Superior temporal gyrus (tissue), 1 donor: ENCODE measurements around the gene BMPR1B.
"Not testable (repeated sequence)": the region's sequence is repeated elsewhere in the genome, so short reads cannot be mapped to it uniquely, and the experiment has no call there.

Source experiments
- DNase-seq: peaks from one replicate; pipeline ENCODE4 v3.0.0-alpha.2; 2016; ENCODE audit errors: extremely low spot score

The BMPR1B gene

DNA sequence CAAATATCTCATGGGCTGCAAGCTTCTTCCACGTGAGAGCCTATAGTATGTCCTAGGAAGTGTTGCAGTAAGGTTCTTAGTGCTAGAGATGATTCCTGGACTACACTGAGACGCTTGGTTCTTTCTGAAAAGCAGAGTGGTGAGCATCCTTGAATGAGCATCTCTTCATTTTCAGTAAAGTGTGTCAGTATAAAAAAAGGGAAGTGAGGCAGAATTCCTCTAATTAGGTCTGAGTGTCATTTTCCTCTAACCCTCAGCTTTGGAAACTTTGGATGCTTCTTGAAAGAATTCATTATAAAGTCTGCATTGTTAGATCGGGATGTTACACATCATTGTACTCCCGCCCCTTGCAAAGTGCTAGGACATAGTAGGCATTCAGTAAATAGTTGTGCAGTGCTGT, 5.2 kb downstream of the BMPR1B start:
- no peak for DNase-seq

DNA sequence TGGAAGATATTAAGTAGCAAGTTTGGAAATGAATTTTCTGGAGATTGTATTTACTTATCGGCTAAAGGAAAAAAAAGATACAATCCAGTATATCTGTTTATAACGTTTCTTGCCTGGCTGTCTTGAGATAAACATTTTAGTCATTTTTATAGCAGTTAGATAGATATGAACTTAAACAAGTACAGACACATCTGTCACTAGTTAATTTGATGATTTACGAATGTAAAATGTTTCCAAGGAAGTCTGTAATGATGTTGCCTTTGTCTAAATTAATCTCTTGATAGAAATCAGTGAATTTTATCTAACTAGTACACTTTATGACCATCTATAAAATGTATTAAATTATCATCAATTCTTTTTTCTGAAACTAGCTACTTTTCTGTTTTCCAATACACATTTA, 5.7 kb downstream of the BMPR1B start:
- DNase-seq, result no peak

DNA sequence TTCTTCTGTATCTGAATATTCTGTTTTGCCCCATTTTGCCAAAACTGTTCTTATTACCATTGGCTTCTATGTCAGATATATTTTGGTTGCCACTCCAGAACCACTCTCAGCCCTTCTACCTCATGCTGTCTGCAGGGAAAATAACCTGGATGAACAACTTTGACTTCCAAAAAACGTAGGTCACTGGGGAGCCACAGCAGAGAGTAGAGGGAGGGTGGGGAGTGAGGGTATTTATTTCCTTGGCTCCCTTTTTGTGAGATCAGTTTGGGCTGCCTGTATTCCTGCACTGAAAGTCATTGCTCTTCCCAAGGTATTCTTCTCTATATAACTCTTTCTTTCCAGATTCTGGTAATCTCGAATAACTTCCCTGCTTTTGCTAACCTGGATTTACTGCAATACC, 6.3 kb downstream of the BMPR1B start:
- no peak for DNase-seq

DNA sequence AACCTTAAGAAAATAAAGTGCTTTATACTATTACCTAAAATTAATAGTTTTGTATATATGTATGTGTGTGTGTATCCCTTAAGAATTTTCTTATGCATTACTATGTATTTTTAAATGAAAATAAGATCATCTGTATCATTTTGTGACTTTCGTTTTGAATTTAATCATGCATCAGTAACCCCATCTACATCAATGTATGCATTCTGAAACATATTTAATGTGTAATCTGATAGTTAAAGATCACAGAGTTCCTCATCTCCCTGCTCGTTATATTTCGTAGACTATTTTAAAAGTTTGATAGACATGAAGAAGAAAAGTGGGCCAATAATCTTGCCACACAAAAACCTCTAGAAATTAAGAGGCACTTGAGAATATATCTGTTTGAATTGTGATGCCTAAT, 7.4 kb downstream of the BMPR1B start:
- DNase-seq, result no peak

DNA sequence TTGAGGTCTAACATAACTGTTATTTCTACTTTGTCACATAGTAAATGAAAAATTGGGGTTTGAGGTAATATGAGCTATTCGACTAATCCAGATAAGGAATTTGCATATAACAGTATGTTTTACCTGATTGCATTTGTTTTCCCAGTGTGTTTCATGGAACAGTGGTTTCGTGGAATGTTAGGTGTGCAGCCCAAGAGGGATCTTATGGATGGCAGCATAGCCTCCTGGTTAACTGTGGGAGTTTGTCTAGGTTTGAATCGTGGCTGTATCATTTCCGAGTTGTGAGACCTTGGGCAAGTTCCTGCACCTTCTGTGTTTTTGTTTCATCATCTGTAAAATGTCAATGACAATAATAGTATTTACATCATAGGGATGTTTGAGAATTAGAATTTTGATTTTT, 7.9 kb downstream of the BMPR1B start:
- no peak for DNase-seq

DNA sequence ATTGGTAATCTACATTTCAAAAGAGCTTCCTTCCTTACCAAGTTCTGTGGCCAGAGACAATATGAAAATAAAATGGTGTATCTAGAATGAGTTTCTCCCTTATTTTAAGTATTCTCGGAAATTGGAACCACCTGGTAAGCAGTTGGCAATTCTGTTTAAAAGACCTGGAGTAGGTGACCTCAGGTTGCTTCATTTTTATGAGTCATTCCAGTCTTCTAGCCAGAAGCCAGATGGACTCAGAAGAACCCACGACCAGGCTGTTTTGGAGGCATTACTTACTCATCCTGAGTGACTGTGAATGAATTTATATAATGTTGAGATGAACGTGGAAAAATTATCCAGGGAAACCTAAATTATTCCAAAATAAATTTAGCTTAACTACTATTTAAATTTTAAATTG, 9.1 kb downstream of the BMPR1B start:
- DNase-seq, result no peak

DNA sequence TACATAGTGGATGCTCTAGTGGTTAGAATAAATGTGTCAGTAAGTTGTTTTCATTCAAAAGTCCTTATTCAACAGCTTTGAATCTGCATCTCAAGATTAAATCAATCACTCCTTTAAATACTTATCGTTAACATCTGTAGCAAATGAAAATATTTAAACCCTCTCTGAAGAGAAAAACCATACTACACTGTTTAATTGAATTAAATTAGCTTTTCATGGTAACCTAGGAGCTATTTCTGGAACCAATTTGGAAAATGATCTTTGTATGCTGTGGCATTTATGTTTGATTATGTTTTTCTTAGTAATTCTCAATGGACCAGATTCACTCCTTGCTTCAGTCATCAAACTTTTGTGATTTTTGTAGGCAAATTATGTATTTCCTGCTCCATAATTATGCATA, 9.7 kb downstream of the BMPR1B start:
- no peak for DNase-seq

DNA sequence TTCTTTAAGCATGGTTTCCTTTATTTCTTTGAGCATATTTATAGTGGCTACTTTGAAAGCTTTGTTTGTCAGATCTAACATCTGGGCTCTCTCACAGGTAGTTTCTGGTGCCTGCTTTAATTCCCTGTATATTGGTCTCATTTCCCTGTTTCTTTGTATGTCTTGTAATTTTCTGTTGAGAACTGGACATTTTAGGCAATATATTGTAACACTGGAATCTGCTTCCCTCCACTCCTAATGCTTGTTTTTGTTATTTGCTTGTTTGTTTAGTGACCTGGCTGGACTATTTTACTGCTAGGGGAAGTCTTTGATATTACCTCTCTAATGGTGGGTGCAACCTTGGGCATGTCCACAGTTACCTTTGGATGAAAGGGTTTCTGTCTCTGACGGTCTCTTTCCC, 25.0 kb downstream of the BMPR1B start:
- DNase-seq, result no peak

DNA sequence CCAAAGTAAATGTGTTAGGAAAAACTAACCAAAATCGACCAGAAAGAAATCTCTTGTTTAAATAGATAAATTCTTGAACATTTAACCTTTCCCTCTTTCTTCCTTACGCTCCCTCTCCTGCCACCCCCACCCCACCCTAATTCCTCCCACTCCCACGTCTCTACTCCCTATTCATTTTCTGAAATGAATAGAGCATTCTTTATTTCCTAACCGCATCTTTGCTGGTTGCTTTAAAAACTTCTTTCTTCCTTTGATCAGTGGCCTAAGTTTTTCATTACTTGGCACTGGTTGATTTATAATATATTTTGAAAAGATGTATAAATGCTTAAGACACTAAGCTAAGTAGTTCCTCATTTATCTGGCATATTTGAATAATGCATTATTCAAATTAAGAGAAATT, 33.9 kb downstream of the BMPR1B start:
- DNase-seq, result no peak

DNA sequence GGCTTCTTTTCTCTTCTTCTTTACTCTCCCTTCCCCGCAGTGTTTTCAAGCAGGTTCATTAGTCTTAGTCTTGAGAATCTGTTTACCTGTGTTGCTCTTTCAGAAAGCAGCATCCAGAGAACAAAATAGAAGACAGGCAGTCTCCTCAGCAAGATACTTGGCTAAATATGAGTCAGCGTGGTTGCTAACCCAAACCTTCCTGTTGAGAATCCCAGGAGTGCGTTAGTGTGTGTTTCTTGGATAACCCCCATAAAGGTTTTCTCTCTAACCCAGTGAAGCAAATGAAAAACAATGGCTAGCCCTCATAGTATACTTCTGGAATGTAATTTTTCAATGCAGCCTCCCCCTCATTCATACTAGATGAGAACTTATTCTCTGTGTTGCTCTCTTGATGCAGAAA, 41.1 kb downstream of the BMPR1B start:
- DNase-seq, result no peak

DNA sequence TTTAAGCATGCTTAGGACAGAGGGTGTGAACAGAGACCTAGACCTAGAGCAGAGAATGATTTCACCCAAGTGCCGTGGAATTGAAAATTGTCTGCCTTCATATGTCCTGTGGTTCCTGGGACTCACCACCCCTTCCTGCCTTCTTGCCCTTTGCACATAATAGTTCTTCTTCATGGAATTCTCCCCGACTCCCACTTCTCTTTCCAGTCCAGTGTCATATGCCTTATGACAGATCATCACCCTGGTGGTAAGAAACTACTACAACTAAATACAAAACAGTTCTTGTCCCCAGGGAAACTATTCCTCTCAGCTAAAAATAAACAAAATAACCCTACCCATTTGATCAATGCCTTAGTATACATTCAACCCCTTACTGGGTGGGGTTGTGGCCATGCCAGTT, 43.3 kb downstream of the BMPR1B start:
- DNase-seq, result no peak

DNA sequence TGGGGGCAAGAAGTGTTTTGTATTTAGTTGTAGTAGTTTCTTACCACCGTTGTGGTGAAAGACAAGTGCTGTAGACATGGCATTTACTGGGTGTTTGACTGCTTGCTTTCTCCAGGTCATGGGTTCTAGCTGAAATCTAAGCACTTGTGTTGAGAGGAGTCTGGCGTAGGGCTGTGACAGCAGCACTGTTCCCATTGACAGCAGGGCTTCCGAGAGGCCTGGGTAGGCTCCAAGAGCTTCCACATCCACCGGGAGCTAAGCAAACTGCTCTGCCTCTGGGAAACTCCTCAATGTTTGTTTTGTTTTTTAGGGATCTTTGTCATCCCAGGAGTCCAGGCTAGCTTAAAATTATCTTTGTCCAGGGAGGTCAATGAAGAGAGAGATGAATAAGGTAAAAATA, 44.3 kb downstream of the BMPR1B start:
- DNase-seq, result no peak

DNA sequence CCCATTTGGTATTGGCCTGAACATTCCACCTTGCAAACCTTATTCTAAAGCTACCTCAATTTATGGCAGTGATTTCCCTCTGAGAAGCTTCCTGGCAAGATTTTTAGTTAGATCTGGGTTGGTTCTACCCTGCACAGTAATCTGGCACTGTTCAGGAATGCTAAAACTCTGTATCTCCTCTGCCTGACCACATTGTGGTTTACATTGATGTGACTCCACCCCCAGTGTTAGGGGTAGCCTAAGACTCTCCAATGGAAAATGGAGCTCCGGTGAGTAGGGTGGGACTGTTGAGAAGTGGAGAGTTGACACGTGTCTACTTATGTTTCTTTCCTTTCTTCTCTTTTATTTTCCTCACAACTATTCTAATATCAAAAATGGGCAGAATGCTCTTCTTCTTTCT, 45.4 kb downstream of the BMPR1B start:
- no peak for DNase-seq

DNA sequence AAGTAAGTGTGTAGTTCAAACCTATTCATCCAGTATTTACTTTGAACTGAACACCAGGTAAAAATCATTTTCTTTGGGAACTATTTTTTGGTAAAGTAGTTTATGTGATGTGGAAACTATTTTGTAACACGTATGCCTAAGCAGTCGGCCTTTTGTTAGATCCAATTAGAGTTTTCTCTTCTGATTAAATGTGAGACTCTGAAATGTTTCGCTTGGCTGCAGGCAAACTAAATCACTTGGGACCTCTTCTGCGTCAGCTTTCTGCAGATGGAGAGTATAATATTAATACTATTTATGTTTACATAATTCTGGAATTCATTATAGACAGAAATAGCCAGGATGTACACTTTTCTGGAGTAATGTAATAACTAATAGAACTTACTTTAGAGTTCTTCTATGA, 46.9 kb downstream of the BMPR1B start:
- no peak for DNase-seq

DNA sequence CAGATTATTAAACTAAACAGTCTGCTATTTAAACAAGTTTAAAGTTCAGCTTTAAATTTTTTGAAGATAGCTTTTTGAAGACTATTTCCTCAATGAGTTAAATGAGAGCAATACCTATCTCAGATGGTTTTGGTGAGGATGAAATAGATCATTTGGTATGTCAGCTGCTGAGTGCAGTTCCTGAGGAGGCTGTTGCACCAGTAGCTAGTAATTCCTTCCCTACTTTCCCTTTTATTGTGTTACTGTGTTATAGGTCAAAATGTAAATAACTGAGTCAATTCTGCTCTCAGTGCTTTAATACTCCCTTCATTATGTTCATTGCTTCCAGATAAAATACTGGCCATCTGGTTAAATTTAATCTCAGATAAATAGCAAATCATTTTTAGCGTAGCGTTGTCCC, 48.6 kb downstream of the BMPR1B start:
- DNase-seq, result no peak

DNA sequence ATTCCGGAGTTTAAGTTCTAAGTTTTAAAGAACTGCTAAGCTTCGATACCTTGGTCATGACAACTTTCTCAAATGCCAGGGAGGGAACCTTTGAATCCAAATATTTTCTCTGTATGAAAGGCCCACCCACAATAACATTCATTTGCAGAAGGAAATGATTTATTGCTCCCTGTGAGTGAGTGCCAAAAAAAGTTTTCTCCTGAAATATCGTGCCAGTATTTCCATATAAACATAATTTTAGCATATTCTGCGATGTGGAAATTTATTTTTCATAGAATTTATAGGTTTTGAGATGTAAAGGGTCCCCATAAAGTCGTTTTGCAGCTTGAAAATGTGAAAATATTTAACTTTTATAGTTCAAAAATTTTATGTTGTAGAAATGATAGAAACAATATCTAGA, 53.9 kb downstream of the BMPR1B start:
- no peak for DNase-seq

DNA sequence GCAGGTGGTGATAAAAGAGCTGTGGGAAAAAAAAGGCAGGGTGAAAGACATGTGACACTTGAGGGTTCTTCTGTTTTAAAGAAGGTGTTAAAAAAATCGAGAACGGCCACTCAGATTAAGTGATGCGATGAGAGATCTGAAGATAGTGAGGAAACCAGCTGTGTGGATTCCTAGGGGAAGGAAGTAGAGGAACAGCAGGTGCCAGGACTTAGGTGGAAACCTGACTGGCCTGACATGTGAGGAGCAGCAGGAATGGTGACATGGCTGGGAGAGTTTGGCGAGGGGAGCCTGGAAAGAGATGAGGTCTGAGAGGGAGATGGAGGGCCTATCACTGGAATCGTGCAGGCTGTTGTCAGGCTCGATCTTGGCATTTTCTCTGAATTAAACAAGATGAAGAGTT, 55.5 kb downstream of the BMPR1B start:
- DNase-seq, result no peak

DNA sequence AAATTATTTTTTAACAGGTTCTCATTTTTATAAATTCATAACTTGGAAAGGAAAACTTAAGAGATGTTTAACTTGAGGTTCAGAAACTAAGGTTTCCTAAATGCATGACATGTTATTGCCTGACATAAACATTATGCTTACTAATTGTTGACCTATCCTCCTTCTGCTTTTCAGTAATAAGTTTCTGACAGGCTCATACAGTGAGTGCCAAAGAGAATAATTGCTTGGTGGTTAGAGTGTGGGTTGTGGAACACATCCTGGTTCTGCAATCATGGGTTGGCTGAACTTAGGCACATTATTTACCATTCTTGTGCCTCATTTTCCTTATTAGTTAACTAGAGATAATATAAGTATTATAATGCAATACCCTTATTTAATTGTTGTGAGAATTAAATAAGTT, 56.5 kb downstream of the BMPR1B start:
- no peak for DNase-seq

DNA sequence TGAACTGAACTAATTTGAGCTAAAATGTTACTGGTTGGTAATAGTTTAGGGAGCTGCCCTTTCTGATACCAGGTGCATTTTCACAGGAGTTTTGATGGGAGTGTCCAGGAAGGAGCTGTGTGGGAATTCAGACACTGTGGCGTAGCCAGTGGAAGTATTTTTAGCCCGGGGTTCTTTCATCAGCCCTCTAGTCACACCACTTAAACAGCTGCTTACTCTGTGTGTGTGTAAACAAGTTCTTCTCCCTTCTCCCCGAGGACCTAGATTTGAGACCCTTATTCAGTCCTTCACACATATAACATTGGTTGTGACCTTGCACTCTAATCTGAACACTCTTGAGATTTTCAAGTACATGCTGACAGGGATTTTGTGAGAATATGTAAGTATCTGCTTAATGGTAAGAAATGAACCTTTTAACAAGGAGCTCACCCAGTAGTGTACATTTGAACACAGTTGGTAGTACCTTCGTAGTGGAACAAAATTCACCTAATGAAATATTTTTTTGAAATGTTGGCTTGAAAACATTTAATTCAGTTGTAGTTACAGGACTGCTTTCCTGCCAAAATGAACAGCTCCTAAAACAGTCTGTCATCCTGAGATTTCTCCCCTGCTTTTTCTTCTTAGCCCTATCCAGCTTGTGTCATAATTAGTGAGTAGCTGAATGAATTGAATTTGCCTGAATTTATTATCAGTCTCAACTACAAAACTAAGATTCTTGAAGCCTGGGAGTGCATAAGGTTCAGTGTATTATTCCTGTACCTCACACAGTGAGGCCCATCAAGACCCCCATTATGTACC, 61.8 kb downstream of the BMPR1B start:
- DNase-seq, result no peak

DNA sequence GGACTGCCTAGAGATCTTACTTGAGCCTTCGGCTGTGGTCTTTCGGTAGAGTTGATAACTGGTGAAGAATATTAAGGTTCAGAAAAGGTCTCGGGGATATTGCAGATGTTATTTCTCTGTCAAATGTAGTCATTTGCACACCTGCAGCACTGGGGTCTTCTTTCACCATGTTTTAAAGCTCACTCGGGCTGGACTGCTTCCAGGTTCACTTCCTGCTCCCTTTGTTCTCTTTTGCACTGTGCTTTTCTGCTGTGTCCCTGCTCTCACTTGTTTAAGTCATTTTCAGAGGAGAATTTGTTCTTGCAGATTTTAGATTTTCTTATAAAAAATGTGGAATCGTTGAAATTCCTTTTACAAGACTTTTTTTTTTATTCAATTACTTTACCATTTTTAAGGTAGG, 68.5 kb downstream of the BMPR1B start:
- no peak for DNase-seq

DNA sequence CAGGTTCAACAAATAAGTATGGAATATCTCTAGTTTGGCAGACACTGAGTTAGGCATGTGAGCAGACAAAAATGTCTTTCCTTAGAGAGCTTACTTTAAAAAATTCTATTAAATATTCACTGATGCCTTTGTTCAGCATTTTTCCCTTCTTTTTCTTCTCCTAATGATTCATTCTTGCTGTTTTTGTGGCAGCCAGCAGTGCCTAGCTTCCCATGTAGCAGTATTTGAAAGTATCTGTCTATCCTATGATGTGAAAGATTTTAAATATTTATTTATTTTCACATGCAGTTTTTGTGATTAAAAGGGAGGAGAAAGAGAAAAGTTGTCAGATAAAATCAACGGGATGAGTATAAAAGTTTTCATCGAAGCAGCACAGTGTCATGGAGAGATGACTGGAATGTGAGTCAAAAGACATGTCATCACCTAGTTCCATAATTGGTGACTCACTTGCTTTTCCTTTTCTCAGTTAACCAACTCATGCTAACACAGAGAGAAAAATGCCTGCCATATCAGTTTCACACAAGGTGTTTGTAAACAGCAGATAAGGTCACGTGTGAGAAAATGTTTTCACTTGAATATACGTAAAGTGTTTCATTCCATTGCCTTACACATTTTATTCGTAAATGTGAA, 69.8 kb downstream of the BMPR1B start:
- DNase-seq, result no peak

DNA sequence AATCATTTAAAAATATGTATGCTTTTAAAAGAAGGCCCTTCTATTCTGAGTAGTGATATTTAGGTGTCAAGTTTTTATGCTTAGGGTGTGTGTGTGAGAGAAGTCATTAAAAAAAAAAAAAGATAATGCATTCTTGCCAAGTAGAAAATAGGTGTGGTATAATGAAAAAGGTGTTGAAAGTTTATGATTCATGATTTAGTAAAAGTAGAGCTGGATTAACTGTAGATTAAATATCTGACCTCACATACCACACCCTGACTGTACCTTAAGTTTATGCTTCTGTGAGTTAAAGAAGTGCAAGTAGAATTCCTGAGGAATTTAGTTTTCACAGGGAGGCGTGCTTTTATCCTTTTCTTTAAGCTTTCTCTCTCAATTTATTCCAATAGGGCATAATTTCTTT, 71.1 kb downstream of the BMPR1B start:
- DNase-seq, result no peak

DNA sequence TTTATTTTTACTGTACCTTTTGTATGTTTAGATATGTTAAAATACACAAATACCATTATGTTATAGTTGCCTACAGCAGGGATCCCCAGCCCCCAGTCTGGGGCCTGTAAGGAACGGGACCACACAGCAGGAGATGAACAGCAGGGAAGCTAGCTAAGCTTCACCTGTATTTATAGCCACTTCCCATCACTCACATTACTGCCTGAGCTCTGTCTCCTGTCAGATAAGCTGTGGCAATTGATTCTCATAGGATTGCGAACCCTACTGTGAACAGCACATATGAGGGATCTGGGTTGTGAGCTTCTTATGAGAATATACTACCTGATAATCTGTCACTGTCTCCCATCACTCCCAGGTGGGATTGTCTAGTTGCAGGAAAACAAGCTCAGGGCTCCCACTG, 73.9 kb downstream of the BMPR1B start:
- DNase-seq, result no peak

DNA sequence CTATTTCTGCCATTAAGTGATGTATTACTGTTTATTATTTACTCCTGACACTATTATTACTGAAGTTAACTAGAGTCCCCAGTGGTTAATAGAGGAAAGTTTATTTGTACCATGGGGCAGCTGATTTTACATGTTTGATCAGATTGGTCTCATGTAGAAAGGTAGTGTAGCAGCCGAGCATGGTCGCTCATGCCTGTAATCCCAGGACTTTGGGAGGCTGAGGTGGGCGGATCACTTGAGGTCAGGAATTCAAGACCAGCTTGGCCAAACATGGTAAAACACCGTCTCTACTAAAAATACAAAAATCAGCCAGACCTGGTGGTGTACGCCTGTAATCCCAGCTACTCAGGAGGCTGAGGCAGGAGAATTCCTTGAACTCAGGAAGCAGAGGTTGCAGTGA, 74.6 kb downstream of the BMPR1B start:
- not testable (repeated sequence) for DNase-seq
